COLO829 (cell line): Measurements from ENCODE around the gene TMEM9.

ENCODE experiments used
- DNase-seq: peaks from one replicate; pipeline ENCODE4 v3.0.0; 2012; ENCODE audit warnings: low spot score

TMEM9 gene

DNA sequence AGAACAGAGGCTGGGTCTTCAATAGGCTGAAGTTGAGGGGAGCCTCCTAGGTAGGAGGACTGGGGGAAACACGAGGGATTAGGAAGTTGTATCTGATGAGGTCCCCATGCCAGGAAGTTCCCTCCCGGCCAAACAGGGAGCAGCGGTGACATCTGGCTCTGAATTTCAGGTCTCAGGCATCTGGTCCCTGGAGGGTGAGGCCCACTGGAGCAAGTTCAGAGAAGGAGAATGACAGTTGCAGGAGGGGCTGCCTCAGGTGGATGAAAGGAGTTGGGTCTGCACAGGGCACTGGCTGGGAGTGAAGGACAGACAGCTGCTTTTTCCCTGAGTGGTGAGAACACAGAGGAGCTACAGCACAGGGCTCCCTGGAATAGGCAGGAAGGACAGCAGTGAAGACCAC lies 9.1 kb downstream of the TMEM9 start:
- no peak for DNase-seq

DNA sequence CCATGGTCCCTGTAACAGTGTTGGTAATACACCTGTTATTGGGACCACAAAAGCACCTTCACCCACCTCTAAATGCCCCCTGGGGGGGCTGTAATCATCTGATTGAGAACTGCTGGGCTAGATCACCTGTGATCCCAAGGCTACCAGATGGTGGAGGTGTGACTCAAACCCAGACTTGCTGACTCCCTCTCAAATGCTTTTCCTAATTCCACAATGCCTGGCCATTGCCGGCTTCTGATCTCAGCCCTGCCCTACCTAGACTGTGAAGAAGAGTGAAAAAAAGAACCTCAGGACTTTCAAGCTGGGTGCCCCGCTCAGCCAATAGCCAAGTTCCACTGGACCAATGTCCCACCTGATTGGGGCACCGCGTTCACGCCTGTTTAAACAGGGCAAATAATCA lies 9.6 kb downstream of the TMEM9 start:
- no peak for DNase-seq

DNA sequence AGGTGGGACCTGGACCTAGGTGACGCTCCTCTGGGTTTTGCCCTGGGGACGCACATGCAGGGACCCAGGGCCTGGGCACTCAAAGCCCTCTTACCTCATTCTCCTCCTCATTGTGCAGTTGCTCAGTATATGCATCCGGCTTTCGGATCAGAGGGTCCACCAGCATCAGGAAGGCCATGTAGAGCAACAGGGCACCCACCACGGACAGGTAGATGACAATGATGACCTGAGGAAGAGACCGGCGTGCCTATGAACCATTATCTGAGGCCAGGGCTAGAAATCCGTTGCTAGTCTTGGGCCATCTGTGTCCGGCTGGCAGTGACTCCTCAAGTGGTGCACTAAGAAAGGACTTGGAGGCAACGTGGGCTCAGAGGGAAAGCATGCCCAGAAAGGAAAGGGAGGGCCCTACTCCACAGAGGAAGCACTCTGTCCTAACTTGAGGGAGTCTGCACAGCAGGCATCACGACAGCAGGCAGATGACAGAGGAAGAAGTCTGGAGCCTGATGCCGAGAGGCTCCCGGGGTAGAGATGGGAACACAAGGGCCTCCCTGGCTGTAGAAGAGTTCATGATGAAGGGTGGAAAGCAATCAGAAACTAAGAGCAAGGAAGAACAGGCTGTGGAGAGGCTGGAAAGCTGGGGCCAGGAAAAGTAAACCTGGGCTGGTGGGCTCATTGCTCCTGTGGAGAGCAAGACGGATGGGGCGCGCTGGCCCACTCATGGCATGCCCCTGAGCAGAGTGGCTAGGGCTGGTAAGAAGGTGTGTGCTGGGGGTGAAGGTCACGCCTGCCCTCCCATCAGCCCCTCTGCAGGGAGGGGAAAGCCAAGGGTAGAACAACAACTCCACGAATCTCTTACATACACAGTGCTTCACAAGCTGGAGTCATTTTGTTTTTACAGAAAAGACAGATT lies 10.3 kb downstream of the TMEM9 start:
- DNase-seq = no peak

DNA sequence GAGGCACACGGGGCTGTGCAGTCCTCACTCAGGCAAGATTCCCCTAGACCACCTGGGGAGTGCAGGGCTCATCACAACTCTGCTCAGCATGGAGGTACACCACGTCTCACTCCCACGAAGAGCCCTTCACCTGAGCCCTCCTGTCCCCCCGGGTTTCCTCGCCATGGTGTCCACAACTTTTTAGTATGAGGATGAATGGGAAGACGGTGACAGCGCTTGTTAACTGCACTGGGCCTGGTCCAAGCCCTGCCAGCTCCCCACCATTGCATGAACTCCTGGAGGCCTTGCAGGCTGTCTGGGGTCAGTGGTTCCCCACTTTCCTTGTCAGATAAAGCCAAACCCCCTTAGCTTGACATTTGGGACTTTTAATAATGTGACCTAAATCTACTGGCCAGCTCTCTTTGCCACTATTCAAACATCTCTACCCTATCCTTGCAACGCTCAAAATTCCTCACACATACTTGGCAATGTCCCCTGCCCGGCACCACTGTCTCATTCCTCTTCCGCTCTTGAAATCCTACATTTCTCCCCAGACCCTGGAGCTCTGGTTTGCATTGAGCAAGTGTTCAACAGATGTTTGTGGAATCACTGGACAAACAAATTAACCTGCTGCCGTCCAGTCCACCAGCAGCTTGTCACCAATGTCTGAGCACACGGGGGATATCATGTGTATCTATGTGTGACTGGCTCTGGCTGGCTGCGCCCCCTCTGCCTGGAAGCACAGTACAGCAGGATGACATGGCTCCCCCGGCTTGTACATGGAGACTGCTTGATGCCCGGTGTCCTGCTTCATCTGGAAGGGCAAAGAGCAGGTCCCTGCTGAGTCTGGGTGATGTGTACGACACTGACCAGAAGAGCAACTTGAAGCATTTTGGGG lies 11.2 kb downstream of the TMEM9 start:
- no peak for DNase-seq

DNA sequence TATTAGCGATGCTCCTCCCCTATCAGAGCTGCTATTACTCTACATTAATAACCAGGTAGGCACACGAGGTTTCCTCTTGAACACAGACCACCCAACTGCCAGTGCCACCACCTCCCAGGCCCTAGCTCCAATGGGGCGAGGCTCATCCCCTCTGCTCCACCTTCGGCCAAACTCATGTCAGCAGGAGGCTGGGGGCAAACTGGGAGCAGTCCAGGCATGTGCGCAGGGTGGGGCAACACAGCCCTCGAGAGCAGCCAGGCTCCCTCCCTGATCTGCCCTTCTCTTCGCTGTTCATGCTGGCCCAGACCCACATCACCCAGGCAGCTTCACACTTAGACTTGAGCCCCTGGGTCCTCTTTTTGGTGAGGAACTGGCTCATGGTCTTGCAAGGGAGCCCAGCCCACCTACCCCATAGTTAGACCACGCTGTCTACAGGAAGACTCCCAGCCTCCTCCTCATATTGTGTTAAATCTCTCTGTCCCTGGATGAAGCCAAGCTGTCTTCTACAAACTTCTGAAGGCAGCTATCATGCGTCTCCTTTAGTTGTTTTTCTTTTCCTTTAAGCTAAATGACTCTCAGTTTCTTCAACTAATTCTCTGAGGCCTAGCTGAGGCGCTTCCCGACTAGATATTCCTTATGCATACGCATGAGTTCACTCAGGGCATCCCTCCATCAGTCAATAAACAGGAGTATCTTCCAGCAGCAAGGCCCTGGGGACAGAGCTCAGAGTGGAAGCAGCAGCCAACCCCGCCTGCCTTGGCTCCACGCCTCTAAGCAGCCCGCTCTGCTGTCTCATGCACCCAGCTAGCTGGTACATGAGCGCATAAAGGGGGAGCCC lies 12.0 kb downstream of the TMEM9 start:
- no peak for DNase-seq

DNA sequence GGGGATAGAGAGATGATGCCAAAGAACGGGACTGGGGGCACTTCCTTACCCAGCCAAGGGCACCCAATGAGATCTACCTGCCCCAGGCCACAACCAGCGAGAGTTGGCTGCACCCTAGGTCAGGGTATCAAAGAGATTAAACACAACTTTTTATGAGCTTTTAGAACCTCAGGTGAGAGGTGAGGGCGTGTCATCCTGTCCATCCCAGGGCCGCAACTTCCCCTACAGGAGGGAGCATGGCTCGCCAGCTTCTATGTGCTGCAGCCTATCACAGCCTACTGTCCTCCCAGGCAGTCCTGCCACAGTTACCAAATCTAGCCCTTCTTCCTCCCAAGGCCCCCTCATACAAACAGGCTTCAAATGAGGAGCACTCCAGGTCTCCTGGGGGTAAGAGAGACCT lies 12.9 kb downstream of the TMEM9 start:
- no peak for DNase-seq

DNA sequence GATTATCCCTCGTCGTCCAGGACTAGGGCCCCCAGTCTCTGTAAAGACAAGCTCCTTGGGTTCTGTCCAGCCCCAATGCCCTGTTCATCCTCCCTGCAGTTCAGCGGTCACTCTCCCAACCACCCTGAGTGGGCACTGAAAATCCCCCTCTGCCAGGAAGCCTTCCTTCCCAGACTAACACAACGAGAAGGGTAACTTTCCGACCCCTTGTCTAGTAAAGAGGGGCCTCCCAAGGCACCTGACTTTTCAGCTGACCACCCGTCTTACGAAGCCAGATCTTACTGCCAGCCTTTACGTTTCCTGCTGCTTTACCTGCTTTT lies 13.4 kb downstream of the TMEM9 start:
- no peak for DNase-seq

DNA sequence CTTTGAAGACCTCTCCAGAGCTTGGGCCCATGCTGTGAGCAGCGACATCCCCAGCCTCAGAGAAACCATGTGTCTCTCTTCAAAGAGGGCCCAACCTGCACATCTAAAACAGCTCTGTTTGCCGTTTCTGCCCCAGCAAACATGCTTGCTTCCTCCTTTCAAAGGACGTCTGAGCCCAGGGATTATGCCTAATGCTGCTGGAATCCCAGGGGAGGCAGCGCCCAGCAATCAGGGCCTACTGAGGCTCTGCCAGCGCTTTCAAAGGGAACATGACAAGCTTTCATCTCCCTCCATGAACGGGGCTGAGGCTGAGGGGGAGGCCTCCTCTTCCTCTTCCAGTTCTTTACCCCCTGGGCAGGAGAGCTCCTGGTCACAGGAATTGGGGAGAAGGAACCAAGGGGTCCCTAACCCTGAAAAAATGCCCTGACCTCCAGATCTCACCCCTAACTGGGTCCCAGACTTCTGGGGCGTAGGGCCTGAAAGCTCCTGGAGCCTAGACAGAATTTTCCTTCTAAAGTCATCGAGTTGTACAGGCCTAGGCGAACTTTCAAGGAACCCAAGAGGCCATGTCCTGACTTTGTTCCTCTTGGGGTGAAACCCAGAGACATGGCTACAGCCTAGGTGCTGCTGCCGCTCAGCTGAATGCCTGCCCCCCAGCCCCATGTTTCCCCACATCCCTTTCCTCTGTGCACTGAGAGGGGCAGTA lies 13.9 kb downstream of the TMEM9 start:
- DNase-seq = no peak

DNA sequence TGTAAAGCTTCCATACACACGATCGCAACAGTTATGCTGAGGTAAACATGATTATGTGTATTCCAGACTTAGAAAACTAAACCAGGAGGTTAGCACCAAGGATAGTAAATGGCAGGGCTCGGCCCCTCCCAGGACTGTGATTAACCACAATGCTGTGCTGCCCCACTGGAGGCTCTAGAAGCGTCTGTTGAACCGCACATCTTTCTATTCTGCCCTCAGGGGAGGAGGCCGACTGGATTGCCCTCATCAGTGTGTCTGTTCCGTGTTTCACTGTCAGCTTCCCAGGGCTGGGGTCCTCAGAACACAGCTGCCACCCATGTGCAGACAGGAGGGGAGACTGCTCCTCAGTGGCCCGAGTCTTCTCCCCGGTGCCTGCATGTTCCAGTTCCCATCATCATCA lies 14.5 kb downstream of the TMEM9 start:
- DNase-seq = no peak

DNA sequence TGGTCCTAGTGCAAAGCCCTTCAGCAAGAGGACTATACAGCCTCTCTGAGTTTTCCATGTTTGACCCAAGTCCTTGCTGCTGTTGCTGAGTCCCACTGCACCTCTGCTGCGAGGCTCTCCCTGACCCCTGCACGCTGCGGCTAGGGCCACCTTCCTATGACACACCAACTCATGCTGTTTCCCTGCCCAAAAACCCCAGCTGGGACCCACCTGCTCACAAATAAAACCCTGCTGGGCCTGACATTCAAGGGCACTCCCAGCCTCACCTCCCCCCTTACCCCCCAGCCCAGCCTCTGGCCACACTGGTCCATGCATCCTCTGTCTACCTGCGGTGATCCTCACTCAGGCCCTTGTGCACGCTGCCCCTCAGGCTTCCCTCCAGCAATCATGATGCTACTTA lies 15.0 kb downstream of the TMEM9 start:
- DNase-seq = no peak

DNA sequence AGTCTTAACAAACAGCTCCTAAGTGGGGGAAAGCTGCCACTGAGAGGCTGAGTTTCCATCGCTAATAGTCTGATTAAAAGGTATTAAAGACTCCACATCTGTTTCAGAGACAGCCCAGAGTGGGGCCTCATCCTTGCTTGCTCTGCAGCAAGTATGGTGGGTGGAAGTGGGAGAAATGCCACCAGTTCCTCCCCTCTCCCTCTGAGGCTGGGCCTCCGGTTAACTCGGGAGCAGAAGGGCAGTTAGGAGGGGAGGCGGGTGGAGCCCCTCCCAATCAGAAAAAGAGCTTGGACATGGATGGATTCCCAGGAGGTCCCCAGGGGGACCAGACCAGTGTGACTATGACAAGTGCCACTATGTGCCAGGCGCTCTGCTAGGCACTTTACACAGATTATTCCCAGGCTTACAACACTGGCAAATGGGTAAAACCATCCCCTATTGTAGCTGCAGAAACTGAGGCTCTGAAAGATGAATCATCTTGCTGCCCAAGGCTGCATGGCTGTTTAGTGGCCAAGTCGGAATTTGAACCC lies 15.9 kb downstream of the TMEM9 start:
- DNase-seq = no peak

DNA sequence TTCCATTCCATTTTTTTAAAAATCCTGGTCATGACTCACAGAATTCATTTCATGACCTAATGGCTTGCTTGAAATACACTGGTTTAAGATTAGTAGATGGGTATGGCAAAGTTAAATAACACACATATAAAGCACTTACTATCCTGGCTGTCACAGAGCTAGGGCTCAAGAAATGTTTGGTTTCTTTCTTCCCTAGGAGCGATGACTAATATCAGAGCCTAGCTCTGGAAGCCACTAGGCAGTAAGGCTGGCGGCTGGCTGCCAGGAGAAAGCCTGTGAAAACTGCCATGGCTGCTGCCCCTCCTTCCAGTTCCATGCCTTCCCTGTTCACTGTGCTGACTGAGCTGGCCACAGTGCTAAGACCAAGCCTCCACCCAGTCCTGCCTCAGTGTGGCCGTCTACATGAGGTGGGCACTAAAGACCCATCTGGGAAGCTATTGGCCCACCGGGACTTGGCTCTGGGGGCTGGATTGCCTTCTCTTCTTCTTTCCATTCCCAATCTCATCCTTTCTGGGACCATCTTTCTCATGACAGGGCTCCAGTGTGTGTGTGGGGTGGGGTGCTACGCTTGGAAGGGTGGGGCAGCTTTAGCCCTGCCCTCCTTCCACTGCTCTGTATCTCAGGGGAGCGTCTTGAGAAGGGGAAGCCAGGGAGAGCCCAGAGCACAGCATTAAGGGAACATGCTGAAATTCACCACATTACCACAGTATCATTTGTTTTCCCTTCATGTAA lies 16.5 kb downstream of the TMEM9 start:
- DNase-seq = peak; percentile 94

DNA sequence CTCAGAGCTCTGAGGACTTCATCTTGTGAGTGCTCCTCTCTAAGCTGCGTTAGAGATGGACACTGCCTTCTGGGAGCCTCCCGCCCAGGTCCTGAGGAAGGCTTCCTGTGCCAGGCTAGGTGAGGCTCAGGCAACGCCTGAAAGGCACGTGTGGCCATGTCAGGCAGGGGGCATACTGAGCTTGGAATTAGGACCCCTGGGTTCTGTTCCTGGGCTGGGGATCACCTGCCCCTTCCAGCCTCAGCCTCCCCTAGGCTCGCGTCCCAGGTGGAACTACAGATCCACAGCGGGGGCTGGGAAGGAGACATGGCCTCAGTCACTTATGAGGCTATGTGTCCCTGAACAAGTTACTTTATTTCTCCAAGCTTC lies 17.3 kb downstream of the TMEM9 start:
- DNase-seq = no peak

DNA sequence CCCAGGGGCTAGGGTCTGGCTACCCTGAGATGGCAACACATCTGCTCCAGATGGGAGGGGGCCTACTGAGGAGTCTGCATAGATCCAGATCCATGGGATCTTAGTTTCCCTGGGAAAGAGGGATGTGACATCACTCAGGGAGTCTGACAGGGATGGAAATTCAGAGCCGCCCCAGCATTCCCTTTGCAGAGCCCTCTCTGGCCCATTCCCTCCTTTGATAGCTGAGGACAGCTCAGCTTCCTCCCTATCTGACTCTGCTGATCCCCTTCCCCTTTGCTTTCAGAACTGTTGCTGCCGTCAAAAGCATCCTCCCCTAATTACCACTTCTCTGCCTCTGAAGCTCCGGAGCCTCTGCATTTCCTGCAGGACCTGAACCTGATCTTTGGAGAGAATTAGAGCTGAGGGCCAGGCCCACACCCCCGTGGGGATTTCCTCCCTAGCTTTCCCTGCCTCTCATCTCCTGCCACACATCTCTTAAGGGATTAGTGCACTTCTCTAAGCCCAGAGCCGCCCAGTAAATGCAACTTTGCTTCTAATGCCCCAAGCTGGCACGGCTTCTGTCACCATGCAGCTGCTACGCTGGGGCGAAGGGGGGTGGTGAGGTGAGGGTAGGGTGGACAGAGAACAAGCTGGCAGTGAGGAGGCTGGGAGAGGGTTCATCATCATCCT lies 17.8 kb downstream of the TMEM9 start:
- DNase-seq = no peak

DNA sequence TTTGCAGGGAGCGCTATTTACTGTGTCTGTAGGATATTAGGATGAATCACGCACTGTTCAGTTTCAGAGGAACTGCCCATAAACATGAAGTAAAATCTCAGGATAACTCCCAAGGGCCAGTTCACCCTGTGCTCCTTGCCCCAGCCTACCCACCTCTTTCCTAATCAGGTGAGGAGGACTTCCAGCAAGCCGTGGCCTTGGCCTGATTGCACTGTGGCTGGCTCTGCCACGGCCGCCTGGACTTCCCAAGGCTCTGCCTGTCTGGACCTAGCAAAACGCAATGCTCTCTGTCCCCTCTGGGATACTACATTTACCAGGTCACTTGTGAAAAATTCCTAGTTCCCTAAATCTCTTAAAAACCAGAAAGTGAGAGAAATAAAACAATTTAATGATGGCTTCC lies 19.9 kb downstream of the TMEM9 start:
- no peak for DNase-seq

DNA sequence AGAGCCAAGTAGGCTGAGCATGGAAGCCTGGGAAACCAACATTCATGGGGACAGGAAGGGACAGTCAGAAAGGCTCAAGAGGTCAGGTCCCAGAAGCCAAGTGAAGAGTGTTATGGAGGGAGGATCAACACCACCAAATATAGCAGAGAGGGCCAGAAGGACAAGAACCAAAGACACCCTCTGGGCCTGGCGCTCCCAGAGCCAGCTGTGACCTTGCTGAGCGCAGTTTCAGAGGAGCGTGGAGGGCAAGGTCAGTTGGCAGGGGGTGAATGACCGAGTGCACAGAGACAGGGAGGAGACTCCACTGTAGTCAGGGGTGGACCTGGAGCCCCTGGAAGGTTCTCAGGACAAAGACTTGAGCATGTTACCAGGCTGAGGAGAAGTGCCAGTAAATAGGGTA lies 22.9 kb downstream of the TMEM9 start:
- no peak for DNase-seq

DNA sequence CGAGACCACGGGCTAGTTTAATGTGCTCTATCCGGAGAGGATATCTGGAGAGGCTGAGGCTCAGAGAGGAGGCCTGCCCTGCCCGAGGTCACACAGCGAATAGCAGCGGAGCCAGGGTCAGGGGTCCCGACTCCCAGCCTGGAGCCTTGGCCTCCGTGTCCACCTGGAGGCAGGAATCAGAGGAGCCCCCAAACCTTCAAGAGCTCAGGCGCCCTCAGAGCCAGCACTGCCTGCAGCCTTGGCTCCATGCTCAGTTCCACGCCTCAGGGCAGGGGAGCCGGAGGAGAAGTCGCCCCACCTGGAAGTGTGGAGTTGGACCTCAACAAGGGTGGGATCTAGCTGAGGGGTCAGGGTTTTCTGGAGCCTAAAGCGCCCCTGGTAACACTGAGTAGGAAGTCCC lies 25.3 kb downstream of the TMEM9 start:
- no peak for DNase-seq

DNA sequence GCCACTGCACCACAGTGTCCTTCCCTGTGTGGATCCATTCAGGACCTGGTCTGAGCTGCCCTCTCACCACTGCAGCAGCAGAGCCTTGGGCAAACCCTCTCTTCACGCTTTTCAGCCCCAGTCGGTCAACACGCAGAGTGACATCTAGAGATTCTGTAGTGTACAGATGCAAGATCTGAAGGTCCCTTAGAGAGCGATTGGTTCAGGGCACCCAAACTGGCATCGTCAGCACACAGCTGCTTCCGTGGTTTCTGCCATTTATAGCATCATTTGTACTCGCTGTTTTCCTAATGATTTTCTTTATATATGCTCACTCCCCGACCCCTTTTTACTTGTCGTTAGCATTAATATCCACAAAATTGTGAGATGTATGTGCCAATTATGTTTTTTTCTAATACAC lies 25.8 kb downstream of the TMEM9 start:
- no peak for DNase-seq

DNA sequence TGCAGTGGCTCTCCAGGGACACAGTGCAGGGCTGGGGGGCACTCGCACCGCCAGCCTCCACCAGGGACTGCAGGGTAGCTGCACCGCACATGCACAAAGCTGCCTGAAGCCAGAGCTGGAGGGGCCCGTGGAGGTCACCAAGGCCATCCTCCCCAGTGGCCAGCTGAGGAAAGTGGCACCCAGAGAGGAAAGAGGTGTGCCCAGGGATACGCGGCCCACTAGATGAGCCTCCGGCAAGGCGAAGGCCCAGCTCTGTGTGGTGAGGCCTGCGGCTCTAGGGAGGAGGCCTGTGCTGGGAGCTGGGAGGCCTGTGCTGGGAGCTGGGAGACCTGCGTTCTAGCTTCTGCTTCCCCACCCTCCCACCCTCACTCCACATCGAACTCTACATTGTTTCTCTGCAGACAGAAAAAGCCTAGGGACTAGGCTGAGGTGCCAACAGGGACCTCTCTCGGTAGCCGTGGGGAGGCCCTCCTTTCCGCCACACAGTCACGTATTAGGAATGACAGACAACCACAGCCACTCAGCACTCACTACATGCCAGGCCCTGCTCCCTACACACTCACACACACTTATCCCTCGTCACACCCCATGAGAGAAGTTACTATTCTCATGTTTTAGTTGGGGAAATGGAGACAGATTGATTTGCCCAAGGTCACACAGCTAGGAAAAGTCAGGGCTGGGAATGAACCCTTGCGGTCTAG lies 26.4 kb downstream of the TMEM9 start:
- no peak for DNase-seq
